ENCODE measurements around the gene UACA. TPM values are rescaled to one million over a fixed set of nuclear protein-coding genes. Genes with fewer than 3 reads are reported as not detected.

UACA gene
- total and polyA plus RNA-seq, 9 of the 15 experiments (the other 6 are each of a cell fraction or from before 2014, with no cell fraction given), result 0.06 to 0.33 (median 0.15) TPM; not detected in 5

DNA sequence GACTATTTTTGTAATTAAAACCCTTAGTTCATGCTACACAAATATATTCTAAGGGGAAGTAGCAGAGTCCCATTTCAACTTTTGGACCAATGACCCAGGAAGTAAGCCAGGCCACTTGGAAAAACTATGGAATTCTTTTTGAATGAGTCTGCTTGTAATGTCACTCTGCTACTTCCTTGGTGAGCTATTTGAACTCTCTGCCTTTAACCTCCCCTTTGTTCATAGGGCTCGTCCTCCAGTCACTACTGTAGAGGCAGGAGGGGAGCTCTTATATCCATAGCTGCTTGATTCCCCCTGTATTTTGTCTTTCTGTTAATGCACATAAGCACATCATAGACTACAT lies 119.6 kb downstream of the UACA start:
- Histone ChIP-seq H3K4me2 (ENCODE audit: insufficient read depth, low read length) (no peak overlapping the region), H4K20me1 (replicated peaks; ENCODE audit: control insufficient read depth, insufficient read depth, low read length) (no peaks in the 10 kb centered on the region), H3K4me1 (replicated peaks in 1 of 2; ENCODE audit: control insufficient read depth in 2 of 2, insufficient read depth in 2 of 2, low read length in 2 of 2) (no peaks in the 10 kb centered on the region), H3K27me3 (ENCODE audit: control insufficient read depth in 2 of 2, insufficient read depth in 2 of 2, low read length in 2 of 2) (no peaks in the 10 kb centered on the region; a peak in 3 of 5 replicates), H3K9me3 (replicated peaks; ENCODE audit: control insufficient read depth, insufficient read depth, low read depth, low read length) (no peaks in the 10 kb centered on the region), H3K9me1 (ENCODE audit: control insufficient read depth, insufficient read depth, low read length) (no peaks in the 10 kb centered on the region), H3K79me2 (ENCODE audit: control insufficient read depth, insufficient read depth, low read length) (no peaks in the 10 kb centered on the region), H2AFZ (ENCODE audit: low read depth, low read length) (no peak overlapping the region), H3K4me3 (no peak overlapping the region), H3K27ac (ENCODE audit: extremely low read depth, low read depth, low read length) (no peak overlapping the region), H3K36me3 (ENCODE audit: control insufficient read depth, insufficient read depth, low read length) (no peaks in the 10 kb centered on the region), H3K9ac (ENCODE audit: insufficient read depth in 1 of 2, low read depth in 2 of 2, low read length in 2 of 2) (no peak overlapping the region)
- FAIRE-seq (no peak), ATAC-seq (no peak), DNase-seq (ENCODE audit: extremely low read depth in 1 of 4, low spot score in 3 of 4) (no peak)
- intact Hi-C loops (cut with micrococcal nuclease), result no loop called here
- no TSS peak for BruUV-seq (replicated peaks)
- ChIA-PET CTCF (ENCODE audit: low intra/inter-chr PET ratio) (no interaction called here), POLR2A (interaction anchor here (1.1 to 1.5 kb wide), 2 partner anchors 8 to 13 kb away, joined by 3 to 5 read pairs; no protein-coding TSS in a partner anchor)
- TF ChIP-seq, protein P1, sequence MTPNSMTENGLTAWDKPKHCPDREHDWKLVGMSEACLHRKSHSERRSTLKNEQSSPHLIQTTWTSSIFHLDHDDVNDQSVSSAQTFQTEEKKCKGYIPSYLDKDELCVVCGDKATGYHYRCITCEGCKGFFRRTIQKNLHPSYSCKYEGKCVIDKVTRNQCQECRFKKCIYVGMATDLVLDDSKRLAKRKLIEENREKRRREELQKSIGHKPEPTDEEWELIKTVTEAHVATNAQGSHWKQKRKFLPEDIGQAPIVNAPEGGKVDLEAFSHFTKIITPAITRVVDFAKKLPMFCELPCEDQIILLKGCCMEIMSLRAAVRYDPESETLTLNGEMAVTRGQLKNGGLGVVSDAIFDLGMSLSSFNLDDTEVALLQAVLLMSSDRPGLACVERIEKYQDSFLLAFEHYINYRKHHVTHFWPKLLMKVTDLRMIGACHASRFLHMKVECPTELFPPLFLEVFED (CRISPR knock-in tag; conservative IDR thresholded peaks at IDR 0.05), result no peak
- TF ChIP-seq ZBTB17 (CRISPR knock-in tag; IDR thresholded peaks at IDR 0.05) (no peak), STAG1 (CRISPR knock-in tag; IDR thresholded peaks at IDR 0.05; ENCODE audit: borderline replicate concordance) (no peak), RUNX1 (IDR thresholded peaks at IDR 0.05; ENCODE audit: low read depth) (no peak), NFIC (IDR thresholded peaks at IDR 0.05) (no peak), ZFP1 (CRISPR knock-in tag; IDR thresholded peaks at IDR 0.05) (no peak), UBTF (IDR thresholded peaks at IDR 0.05; ENCODE audit: borderline replicate concordance in 1 of 2, low read depth in 2 of 2, low read length in 2 of 2) (no peak), FIP1L1 (IDR thresholded peaks at IDR 0.05; ENCODE audit: low read depth, low read length, poor library complexity, severe bottlenecking) (no peak), DDX20 (tag; IDR thresholded peaks at IDR 0.05; ENCODE audit: low read depth) (no peak), HDAC3 (IDR thresholded peaks at IDR 0.05; ENCODE audit: borderline replicate concordance, partially characterized antibody) (no peak), PRMT5 (CRISPR knock-in tag; IDR thresholded peaks at IDR 0.05) (no peak), OTX1 (CRISPR knock-in tag; IDR thresholded peaks at IDR 0.05) (no peak), ZNF174 (CRISPR knock-in tag; IDR thresholded peaks at IDR 0.05) (no peak), ZSCAN29 (IDR thresholded peaks at IDR 0.05) (no peak), SREBF1 (IDR thresholded peaks at IDR 0.05; ENCODE audit: borderline replicate concordance, low read depth, low read length) (no peak)
- in situ Hi-C loops (cut with MboI), result no loop called here
- WGBS (ENCODE audit: insufficient coverage, low coverage, missing lambda C conversion rate), result 0% methylated on average over 1 of the region's 1 CpG

Data from K562 (cell line).